Activated CD4-positive, alpha-beta T cell treated with anti-CD3 and anti-CD28 coated beads, Interleukin-2, amount 50 U/mL, for 4 hours (primary cell): ENCODE data around the gene TOPORS.

Experiments
- DNase-seq, 2 experiments: peaks; one replicate each; pipeline ENCODE4 v3.0.0-alpha.2; 2020

The TOPORS gene

DNA sequence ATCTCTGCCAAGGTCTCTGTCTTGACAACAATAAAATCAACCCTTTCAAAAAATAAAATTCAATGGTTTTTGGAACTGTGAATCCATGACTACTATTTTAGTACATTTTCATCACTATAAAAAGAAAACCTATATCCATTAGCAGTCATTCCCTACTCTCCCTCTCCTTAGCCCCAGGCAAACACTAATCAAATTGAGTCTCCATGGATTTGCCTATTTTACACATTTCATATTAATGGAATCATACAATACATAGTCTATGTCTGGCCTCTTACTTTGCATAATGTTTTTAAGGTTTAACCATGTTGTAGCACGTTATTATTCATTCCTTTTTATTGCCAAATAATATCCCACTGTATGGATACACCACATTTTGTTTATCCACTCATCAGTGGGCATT, 50.5 kb downstream of the TOPORS start:
- DNase-seq: no peak

GRCh38 chr9:32500768-32501167, 51.6 kb downstream of the TOPORS start:
- no peak for DNase-seq

GRCh38 chr9:32497921-32498320, 54.5 kb downstream of the TOPORS start:
- DNase-seq: no peak

DNA sequence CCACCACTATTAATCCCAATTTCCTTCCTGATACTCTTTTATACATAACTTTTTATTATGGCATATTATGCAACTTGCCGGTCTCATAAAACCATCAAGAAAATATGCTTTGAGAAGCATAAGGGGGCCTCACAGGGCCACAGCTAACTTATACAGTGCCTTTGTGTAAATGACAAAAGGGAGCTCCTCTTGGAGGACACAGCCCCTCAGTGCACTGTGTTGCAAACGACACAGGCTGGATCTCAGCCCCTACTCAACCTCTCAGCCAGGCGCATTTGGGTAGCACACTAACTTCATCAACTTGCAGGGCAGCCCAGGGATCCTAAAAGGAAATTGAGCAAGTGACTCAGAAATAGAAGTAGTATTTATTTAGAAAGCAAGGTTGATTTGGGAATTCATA, 61.8 kb downstream of the TOPORS start:
- no peak for DNase-seq
